Tibial artery (tissue), 4 donors: ENCODE data around the gene DRG2.

Experiments used
- DNase-seq, 2 donors: peaks; one replicate each; pipeline ENCODE4 v3.0.0-alpha.2; 2019
- H3K27ac ChIP-seq, 2 donors: fragments of 200-600 bp; sonication (generic) in 1 of 2; 1 replicate in 1 of 2; 2 replicates in 1 of 2; pipeline ENCODE4 v1.5.1; 2018 to 2019; ENCODE audit warnings: mild to moderate bottlenecking in 1 of 2
- H3K27me3 ChIP-seq, 2 donors: fragments of 200-600 bp; sonication (generic) in 1 of 2; one replicate each; pipeline versions ENCODE4 v1.5.1 to v1.6.0; 2016 to 2019
- H3K36me3 ChIP-seq, 3 donors: fragments of 200-600 bp; sonication (generic) in 2 of 3; one replicate each; pipeline ENCODE4 v1.5.1; 2016 to 2019; ENCODE audit warnings: mild to moderate bottlenecking in 2 of 3
- H3K4me1 ChIP-seq, 4 donors: fragments of 200-600 bp; sonication (generic) in 2 of 4; 1 replicate in 3 of 4; 2 replicates in 1 of 4; pipeline ENCODE4 v1.5.1; 2016 to 2019
- H3K4me3 ChIP-seq, 2 donors: fragments of 200-600 bp; sonication (generic) in 1 of 2; 1 replicate in 1 of 2; 2 replicates in 1 of 2; pipeline ENCODE4 v1.5.1; 2018 to 2019; ENCODE audit warnings: mild to moderate bottlenecking in 2 of 2
- H3K9me3 ChIP-seq, 3 donors: fragments of 200-600 bp; sonication (generic) in 1 of 3; one replicate each; pipeline ENCODE4 v1.5.1; 2016 to 2019
- CTCF ChIP-seq, 2 experiments: fragments of 200-600 bp in 1 of 2; fragments of 450-650 bp in 1 of 2; IDR thresholded peaks; one replicate each; pipeline ENCODE4 v1.5.1; 2017 to 2019; ENCODE audit warnings: antibody characterized with exemption in 2 of 2, mild to moderate bottlenecking in 1 of 2, moderate library complexity in 1 of 2
- intact Hi-C: fragments of 100-400 bp; cut with DNase I; formaldehyde crosslinking; loops from one replicate; pipeline ENCODE4 v1.15.0; 2023; ENCODE audit warnings: low total_unique reads

DRG2 gene

GRCh38 chr17:18093616-18094408 lies 6.1 kb downstream of the DRG2 start:
- no peaks in the 10 kb centered on the region for H3K27me3 ChIP-seq
- peaks cover 0 to 11% (median 6%) of the 10 kb centered on the region in 4 donors for H3K4me1 ChIP-seq
- TF ChIP-seq CTCF (IDR thresholded peaks at IDR 0.05) = no peak
- peak in 1 of 2 donors; percentile 40 for DNase-seq
- H3K27ac ChIP-seq = no peak overlapping the region
- intact Hi-C loops = no loop called here
- H3K4me3 ChIP-seq = no peak overlapping the region
- H3K9me3 ChIP-seq = no peaks in the 10 kb centered on the region
- H3K36me3 ChIP-seq = peaks cover 21 to 54% (median 52%) of the 10 kb centered on the region in 3 donors

DNA sequence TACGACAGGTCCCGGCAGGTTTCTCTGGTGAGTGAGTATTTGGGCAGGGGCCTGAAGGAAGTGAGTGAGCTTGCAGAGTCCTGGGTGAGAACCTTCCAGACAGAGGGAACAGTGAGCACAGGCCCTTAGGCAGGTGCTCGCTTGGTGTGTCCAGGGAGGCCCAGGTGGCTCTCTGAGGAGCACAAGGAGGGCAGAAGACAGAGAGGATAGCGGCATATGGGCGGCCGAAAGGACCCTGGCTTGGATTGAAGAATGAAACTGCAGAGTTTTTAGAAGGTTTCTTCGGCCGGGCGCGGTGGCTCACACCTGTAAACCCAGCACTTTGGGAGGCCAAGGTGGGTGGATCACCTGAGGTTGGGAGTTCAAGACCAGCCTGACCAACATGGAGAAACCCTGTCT lies 6.7 kb downstream of the DRG2 start:
- H3K27me3 ChIP-seq = no peaks in the 10 kb centered on the region
- H3K4me3 ChIP-seq = no peak overlapping the region
- no peak for DNase-seq
- no peak for TF ChIP-seq CTCF (IDR thresholded peaks at IDR 0.05)
- H3K4me1 ChIP-seq = peaks cover 0 to 5% (median under 1%) of the 10 kb centered on the region in 4 donors
- H3K9me3 ChIP-seq = no peaks in the 10 kb centered on the region
- peaks cover 26 to 60% (median 58%) of the 10 kb centered on the region in 3 donors for H3K36me3 ChIP-seq
- intact Hi-C loops = no loop called here
- no peak overlapping the region for H3K27ac ChIP-seq

DNA sequence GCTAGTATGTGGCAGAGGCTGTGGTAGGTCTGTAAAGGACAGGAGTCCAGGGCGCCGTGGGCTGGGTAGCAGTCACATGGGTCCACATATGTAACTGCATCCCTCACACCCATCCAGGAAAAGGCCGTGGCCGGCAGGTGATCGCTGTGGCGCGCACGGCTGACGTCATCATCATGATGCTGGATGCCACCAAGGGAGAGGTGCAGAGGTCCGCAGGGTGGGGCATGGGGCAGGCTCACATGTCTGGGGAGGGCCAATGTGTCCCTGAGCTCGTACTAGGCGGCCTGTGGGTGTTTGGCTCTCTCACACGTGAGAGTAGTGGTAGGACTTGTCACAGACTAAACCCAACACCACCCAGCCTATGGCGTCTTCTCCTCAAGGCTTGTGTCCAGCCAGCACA lies 11.8 kb downstream of the DRG2 start:
- Histone ChIP-seq H3K27me3 (no peaks in the 10 kb centered on the region), H3K4me1 (no peaks in the 10 kb centered on the region), H3K36me3 (peaks cover 53 to 97% (median 89%) of the 10 kb centered on the region in 3 donors), H3K9me3 (no peaks in the 10 kb centered on the region), H3K4me3 (no peak overlapping the region), H3K27ac (no peak overlapping the region)
- intact Hi-C loops = no loop called here
- no peak for TF ChIP-seq CTCF (IDR thresholded peaks at IDR 0.05)
- DNase-seq = no peak

GRCh38 chr17:18100616-18101015 lies 12.9 kb downstream of the DRG2 start:
- TF ChIP-seq CTCF (IDR thresholded peaks at IDR 0.05) = no peak
- no peak for DNase-seq
- Histone ChIP-seq H3K9me3 (no peaks in the 10 kb centered on the region), H3K36me3 (peaks cover 55 to 98% (median 89%) of the 10 kb centered on the region in 3 donors), H3K4me3 (no peak overlapping the region), H3K4me1 (no peaks in the 10 kb centered on the region), H3K27ac (no peak overlapping the region), H3K27me3 (no peaks in the 10 kb centered on the region)
- intact Hi-C loops = no loop called here

GRCh38 chr17:18101828-18102227 lies 14.1 kb downstream of the DRG2 start:
- Histone ChIP-seq H3K4me3 (no peak overlapping the region), H3K27ac (no peak overlapping the region), H3K36me3 (peaks cover 53 to 98% (median 87%) of the 10 kb centered on the region in 3 donors), H3K9me3 (no peaks in the 10 kb centered on the region), H3K4me1 (no peaks in the 10 kb centered on the region), H3K27me3 (no peaks in the 10 kb centered on the region)
- no peak for DNase-seq
- intact Hi-C loops = no loop called here
- no peak for TF ChIP-seq CTCF (IDR thresholded peaks at IDR 0.05)
